ENCODE measurements around the gene PCDH9.

The PCDH9 gene

GRCh38 chr13:67221630-67222226 is 8.4 kb downstream of the PCDH9 start:
- Histone ChIP-seq H3K79me2 (ENCODE audit: low read length) (no peaks in the 10 kb centered on the region), H3K27me3 (ENCODE audit: low read depth, low read length) (no peaks in the 10 kb centered on the region), H3K4me2 (ENCODE audit: low read length) (peak overlapping the region; percentile 49), H3K9me3 (ENCODE audit: insufficient read depth, low read length) (no peaks in the 10 kb centered on the region), H3K36me3 (replicated peaks; ENCODE audit: low read depth, low read length) (no peaks in the 10 kb centered on the region), H3K4me3 (ENCODE audit: low read length) (0 out of 2 replicates have a peak overlapping the region, but pooled peaks have one; percentile 6), H3K9ac (ENCODE audit: low read length) (no peak overlapping the region), H3K4me1 (ENCODE audit: low read length) (peaks cover 32% of the 10 kb centered on the region), H2AFZ (ENCODE audit: low read depth, low read length) (peak overlapping the region; percentile 66), H4K20me1 (ENCODE audit: insufficient read depth, low read length) (no peaks in the 10 kb centered on the region), H3K27ac (ENCODE audit: low read length) (no peak overlapping the region)
- no peak for TF ChIP-seq CTCF (IDR thresholded peaks at IDR 0.05; ENCODE audit: low read depth, low read length)
- TF ChIP-seq EZH2phosphoT487 (IDR thresholded peaks at IDR 0.05; ENCODE audit: low read depth): no peak

GRCh38 chr13:67219113-67219512 is 11.0 kb downstream of the PCDH9 start:
- Histone ChIP-seq H4K20me1 (ENCODE audit: insufficient read depth, low read length) (no peaks in the 10 kb centered on the region), H2AFZ (ENCODE audit: low read depth, low read length) (no peak overlapping the region), H3K36me3 (replicated peaks; ENCODE audit: low read depth, low read length) (no peaks in the 10 kb centered on the region), H3K9me3 (ENCODE audit: insufficient read depth, low read length) (no peaks in the 10 kb centered on the region), H3K4me3 (ENCODE audit: low read length) (no peak overlapping the region), H3K9ac (ENCODE audit: low read length) (no peak overlapping the region), H3K4me2 (ENCODE audit: low read length) (no peak overlapping the region), H3K27ac (ENCODE audit: low read length) (no peak overlapping the region), H3K4me1 (ENCODE audit: low read length) (peaks cover 29% of the 10 kb centered on the region), H3K79me2 (ENCODE audit: low read length) (no peaks in the 10 kb centered on the region), H3K27me3 (ENCODE audit: low read depth, low read length) (no peaks in the 10 kb centered on the region)
- no peak for TF ChIP-seq CTCF (IDR thresholded peaks at IDR 0.05; ENCODE audit: low read depth, low read length)
- TF ChIP-seq EZH2phosphoT487 (IDR thresholded peaks at IDR 0.05; ENCODE audit: low read depth): no peak

- Histone ChIP-seq H3K27me3 (ENCODE audit: low read depth, low read length) (no peaks in the 10 kb centered on the region), H3K4me1 (ENCODE audit: low read length) (peaks cover 17% of the 10 kb centered on the region), H3K27ac (ENCODE audit: low read length) (no peak overlapping the region), H2AFZ (ENCODE audit: low read depth, low read length) (no peak overlapping the region), H4K20me1 (ENCODE audit: insufficient read depth, low read length) (no peaks in the 10 kb centered on the region), H3K36me3 (replicated peaks; ENCODE audit: low read depth, low read length) (no peaks in the 10 kb centered on the region), H3K4me2 (ENCODE audit: low read length) (no peak overlapping the region), H3K9ac (ENCODE audit: low read length) (no peak overlapping the region), H3K79me2 (ENCODE audit: low read length) (no peaks in the 10 kb centered on the region), H3K9me3 (ENCODE audit: insufficient read depth, low read length) (no peaks in the 10 kb centered on the region), H3K4me3 (ENCODE audit: low read length) (no peak overlapping the region)
- no peak for TF ChIP-seq CTCF (IDR thresholded peaks at IDR 0.05; ENCODE audit: low read depth, low read length)
- no peak for TF ChIP-seq EZH2phosphoT487 (IDR thresholded peaks at IDR 0.05; ENCODE audit: low read depth)
These were observed 12.3 kb downstream of the PCDH9 start for GRCh38 chr13:67217880-67218279.

GRCh38 chr13:67216864-67217263 is 13.3 kb downstream of the PCDH9 start:
- no peaks in the 10 kb centered on the region for H3K79me2 ChIP-seq (ENCODE audit: low read length)
- H2AFZ ChIP-seq (ENCODE audit: low read depth, low read length): no peak overlapping the region
- no peak for TF ChIP-seq CTCF (IDR thresholded peaks at IDR 0.05; ENCODE audit: low read depth, low read length)
- no peak for TF ChIP-seq EZH2phosphoT487 (IDR thresholded peaks at IDR 0.05; ENCODE audit: low read depth)
- H3K36me3 ChIP-seq (replicated peaks; ENCODE audit: low read depth, low read length): no peaks in the 10 kb centered on the region
- no peaks in the 10 kb centered on the region for H3K27me3 ChIP-seq (ENCODE audit: low read depth, low read length)
- H3K27ac ChIP-seq (ENCODE audit: low read length): no peak overlapping the region
- no peaks in the 10 kb centered on the region for H3K9me3 ChIP-seq (ENCODE audit: insufficient read depth, low read length)
- peaks cover 7% of the 10 kb centered on the region for H3K4me1 ChIP-seq (ENCODE audit: low read length)
- no peak overlapping the region for H3K4me2 ChIP-seq (ENCODE audit: low read length)
- no peak overlapping the region for H3K9ac ChIP-seq (ENCODE audit: low read length)
- H4K20me1 ChIP-seq (ENCODE audit: insufficient read depth, low read length): no peaks in the 10 kb centered on the region
- no peak overlapping the region for H3K4me3 ChIP-seq (ENCODE audit: low read length)

Data from OCI-LY3 (cell line).